ENCODE data around the gene GPRC5A.

Gene GPRC5A

DNA sequence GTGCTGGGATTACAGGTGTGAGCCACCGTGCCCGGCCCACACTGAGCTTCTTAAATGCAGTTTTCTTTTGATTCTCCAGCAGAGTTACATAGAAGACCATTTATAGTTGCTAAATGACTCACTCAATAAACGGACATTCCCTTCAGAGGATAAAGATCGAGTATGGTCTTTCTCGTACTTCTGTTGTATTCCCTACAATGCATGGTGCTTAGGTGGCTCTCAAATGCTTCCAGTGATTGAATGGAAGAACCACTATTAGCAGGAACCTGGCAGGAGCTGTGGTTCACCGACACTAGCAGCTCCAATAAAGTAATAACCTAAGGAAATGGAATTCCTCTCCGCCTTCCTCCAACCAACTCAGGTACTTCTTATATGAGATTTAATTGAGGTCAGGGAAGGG is 3.9 kb upstream of the GPRC5A start:
- DNase-seq = no peak

DNA sequence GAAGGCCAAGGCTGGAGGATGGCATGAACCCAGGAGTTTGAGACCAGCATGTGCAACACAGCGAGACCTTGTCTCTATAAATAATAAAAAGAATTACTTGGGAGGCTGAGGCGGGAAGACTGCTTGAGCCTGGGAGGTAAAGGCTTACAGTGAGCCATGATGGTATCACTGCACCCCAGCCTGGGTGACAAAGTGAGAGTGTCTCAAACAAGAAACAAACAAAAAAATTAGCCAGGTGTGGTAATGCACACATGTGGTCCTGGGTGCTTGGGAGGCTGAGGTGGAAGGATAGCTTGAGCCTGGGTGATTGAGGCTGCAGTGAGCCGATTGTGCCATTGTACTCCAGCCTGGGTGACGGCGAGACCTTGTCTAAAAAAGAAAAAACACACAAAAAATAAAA is 1.7 kb upstream of the GPRC5A start:
- DNase-seq = no peak

- DNase-seq = no peak
Measured at GRCh38 chr12:12890543-12891079, 751 bp upstream of the GPRC5A start.

DNA sequence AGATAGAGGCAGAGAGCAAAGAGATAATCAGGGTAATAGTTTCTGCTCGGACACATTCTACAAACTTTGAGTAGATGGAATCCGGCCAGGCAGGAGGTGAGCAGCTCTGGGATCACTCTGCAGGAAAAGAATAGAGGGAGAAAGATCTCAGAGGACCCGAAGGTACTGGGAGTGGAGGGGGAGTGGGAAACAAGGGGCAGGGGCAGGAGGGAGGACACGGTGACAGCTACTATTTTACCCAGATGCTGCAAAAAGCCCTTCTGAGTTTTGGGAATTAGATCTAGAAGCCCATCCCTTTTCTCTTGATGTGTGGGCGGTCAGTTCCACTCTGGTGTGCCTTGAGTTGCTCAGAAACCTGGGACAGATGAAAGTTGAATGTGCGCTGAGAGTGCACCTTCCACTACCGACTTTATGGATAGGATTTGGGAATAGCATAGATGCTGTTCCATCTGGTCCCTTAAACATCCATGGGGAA is 556 bp downstream of the GPRC5A start:
- DNase-seq = no peak

DNA sequence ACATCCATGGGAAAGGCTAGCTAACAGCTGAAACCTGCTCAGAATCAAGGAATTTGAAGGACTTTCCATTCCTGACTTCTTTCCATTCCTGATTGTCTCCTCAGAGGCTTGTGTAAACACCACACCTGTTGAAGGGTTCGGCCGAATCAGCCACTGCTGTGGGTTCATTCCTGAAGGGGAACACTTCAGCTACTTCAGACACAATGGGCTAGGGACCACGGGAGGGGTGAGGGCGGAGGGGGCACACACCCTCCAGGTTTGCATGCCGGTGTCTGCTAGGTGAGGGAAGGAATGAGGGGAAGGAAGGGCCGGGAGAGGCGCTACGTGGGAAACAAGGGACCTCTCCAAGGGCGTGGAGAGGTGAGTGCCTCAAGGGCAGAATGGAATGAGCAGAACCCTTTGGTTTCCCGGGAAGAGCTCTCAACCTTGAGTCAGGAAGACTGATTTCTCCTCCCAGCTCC is 1.3 kb downstream of the GPRC5A start:
- DNase-seq = no peak

GRCh38 chr12:12893438-12893837 is 2.1 kb downstream of the GPRC5A start:
- no peak for DNase-seq

- DNase-seq = no peak
Measured at GRCh38 chr12:12896260-12896659, 4.9 kb downstream of the GPRC5A start.

DNA sequence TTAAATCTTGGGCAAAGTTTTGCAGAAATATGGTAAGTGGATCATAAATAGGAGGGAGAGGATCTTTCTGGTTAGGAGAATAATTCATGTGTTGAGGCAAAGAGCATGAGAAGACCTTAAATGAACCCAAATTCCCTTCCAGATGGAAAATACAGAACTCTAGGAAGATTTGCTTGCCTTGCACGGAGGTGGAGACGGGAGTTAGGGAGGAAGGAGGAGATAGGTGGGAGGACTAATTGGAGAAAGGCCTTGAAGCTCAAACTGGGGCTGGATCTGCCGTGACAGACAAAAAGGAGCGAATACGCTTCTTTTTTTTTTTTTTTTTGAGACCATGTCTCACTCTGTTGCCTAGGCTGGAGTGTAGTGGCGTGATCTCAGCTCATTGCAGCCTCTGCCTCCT is 5.9 kb downstream of the GPRC5A start:
- DNase-seq = no peak

DNA sequence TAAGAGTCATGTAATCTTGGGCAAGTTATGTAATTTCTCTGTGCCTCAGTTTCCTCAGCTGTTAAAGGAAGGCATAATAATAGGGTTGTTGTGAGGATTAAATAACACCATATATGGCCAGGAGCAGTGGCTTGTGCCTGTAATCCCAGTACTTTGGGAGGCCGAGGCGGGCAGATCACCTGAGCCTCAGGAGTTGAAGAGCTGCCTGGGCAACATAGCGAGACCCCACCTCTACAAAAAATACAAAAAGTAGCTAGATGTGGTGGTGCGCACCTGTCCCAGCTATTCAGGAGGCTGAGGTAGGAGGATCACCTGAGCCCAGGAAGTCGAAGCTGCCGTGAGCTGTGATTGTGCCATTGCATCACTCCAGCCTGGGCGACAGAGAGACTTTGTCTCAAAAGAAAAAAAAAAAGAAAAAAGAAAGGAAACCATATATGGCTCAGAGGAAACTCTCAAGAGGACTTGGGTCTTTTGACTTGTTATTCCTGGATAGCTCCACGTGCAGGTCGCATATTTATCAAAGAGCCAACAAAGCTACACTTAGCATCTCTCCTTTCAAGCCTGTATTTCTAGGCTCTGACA is 6.9 kb downstream of the GPRC5A start:
- DNase-seq = no peak

- DNase-seq = no peak
Measured at GRCh38 chr12:12898911-12899511, 7.6 kb downstream of the GPRC5A start.

DNA sequence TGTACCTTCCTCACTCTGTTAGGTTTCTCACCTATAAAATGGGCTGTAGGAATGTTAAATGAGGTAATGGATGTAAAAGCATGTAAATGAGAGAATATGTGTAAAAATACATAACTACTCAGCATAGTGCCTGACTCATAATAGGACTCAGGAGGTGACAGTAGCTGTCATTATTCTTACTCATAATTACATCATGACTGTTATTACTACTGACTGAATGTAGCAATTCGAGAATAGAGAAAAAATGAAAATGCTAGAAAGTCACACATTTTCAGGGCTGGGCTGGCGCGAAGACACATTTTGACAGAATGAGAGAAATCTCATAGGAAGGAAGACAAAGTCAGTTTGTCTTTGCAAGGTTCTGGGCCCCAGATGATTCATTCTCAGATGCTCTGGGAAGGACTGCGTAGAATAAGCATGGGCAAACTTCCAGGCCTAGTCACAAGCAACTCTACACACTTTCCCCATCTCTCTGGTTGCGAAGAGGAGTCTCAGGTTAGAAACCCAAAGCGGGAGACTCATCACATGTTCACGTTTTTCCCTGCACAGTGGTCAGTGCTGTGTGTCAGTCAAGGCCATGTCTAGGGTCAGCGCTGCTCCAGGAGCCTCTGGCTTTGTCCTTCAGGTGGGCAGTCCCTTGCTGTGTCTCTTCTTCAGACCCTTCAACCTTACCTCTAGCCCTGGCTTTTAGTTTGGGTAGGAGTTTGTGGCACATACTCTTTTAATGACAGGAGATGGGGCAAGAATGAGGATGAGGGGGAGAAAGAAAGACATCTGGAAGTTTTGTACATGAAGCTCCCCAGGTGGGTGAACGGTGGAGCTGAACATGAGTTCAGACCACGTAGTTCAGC is 8.4 kb downstream of the GPRC5A start:
- DNase-seq = peak; percentile 47 to 49

GRCh38 chr12:12900786-12901157 is 9.4 kb downstream of the GPRC5A start:
- DNase-seq = no peak

DNA sequence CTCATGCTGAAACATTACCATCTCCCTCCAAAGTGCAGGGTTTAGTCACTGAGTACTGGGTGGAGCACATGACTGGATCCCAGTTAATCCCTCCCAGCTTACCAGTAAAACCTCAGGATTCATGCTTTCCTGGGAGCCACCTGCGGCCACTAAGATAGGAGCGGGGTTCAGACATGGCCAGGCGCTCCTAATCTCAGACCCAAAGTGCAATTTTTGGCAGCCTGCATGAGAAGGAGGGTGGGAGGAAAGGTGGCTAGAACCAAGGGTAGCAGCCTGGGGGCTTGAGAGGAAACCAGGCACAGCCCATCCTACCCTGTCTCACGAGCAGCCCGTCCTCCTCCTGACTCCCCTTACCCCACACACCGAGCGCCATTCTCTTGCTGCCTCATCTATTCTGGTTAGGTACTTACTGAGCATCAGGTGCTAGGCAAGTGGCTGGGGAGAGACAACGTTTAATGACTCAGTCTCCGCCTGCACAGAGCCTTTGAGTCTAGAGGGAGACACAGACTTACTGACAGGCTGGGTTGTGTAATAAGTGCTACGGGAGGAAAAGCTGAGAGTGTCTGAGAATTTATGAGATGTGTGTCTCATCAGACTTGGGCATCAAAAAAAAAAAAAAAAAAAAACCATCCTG is 9.9 kb downstream of the GPRC5A start:
- peak in 1 of 2 donors; percentile 31 for DNase-seq

GRCh38 chr12:12902036-12902435 is 10.7 kb downstream of the GPRC5A start:
- DNase-seq = no peak

DNA sequence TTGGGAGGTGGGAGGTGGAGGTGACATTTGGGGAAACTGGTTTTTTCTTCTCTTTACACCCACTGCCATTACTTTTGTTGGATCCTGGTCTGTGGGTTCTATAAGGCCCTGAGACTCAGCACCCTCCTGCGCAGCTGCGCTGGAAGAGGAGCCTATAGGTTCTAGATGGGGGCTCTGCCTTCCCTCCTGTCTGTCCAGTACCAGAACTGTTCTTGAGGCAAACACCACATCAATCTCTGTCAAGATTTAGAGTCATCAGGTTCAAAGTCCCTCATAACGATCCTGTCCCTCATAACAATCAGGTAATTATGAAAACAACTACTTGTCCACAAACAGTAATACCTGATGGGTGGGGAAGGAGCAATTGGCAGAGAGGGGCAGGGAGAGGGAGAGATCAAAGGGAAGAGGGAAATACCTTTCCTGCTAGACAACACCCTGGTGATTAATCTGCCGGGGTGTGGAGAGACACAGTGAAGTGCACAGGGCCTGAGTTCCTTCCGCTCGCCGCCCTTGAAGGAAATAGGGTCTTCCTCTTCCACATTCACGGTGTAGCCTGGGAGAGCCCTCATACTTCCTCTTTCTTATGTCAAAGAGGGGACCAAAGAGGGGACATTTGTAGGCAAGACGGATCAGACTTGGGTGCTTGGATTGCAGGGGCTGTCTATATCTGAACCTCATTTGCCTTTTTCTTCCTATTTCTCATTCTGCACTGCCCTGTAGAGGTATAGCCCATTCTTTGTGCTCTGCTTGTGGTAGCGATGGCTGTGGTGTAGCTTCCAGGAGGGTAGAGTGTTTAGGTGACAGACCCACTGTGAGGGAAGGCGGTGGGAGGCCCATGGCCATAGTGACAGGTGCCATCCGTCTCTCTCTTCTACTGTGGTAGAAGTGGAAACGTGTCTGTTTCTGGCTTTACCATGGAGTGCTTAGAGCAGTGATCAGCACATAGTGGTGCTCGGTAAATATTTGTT is 12.6 kb downstream of the GPRC5A start:
- DNase-seq = peak in 1 of 2 donors; percentile 42

DNA sequence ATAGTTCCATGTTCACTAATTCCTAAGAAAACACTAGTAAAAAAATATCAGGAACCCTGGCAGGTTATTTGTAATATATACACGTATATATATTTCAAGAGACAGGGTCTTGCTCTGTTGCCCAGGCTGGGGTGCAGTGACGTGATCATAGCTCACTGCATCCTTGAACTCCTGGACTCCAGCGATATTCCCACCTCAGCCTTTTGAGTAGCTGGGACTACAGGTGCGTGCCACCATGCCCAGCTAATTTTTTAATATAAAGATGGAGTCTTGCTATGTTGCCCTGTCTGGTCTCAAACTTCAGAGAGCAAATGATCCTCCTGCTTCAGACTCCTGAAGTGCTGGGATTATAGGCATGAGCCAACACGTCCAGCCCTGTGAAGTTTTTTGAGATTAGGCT is 16.2 kb downstream of the GPRC5A start:
- no peak for DNase-seq

DNA sequence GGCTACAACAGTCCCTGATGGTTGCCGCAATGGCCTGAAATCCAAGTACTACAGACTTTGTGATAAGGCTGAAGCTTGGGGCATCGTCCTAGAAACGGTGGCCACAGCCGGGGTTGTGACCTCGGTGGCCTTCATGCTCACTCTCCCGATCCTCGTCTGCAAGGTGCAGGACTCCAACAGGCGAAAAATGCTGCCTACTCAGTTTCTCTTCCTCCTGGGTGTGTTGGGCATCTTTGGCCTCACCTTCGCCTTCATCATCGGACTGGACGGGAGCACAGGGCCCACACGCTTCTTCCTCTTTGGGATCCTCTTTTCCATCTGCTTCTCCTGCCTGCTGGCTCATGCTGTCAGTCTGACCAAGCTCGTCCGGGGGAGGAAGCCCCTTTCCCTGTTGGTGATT is 16.9 kb downstream of the GPRC5A start:
- DNase-seq = no peak

DNA sequence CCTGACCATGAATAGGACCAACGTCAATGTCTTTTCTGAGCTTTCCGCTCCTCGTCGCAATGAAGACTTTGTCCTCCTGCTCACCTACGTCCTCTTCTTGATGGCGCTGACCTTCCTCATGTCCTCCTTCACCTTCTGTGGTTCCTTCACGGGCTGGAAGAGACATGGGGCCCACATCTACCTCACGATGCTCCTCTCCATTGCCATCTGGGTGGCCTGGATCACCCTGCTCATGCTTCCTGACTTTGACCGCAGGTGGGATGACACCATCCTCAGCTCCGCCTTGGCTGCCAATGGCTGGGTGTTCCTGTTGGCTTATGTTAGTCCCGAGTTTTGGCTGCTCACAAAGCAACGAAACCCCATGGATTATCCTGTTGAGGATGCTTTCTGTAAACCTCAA is 17.3 kb downstream of the GPRC5A start:
- DNase-seq = no peak

- DNase-seq = no peak
Measured at GRCh38 chr12:12909228-12909994, 18.0 kb downstream of the GPRC5A start.

- peak in 1 of 2 donors; percentile 20 for DNase-seq
Measured at GRCh38 chr12:12909995-12910420, 18.6 kb downstream of the GPRC5A start.

- DNase-seq = no peak
Measured at GRCh38 chr12:12912711-12913110, 21.3 kb downstream of the GPRC5A start.

All from inflammatory macrophage (primary cell).